Esophagus squamous epithelium (tissue), 5 donors: Measurements from ENCODE around the gene TBCK. TPM values are rescaled to one million over a fixed set of nuclear protein-coding genes. Genes with fewer than 3 reads are reported as not detected.

Source experiments
- DNase-seq: peaks from one replicate; lab custom pipeline; 2025; lab: John Stamatoyannopoulos, UW
- H3K27ac ChIP-seq, 4 donors: fragments of 200-600 bp; sonication (generic); one replicate each; pipeline ENCODE4 v1.5.1; 2016 to 2019; ENCODE audit warnings: mild to moderate bottlenecking in 1 of 4
- H3K27me3 ChIP-seq, 4 donors: fragments of 200-600 bp; sonication (generic); 1 replicate in 3 of 4; 2 replicates in 1 of 4; pipeline versions ENCODE4 v1.5.1 to v1.6.0; 2017 to 2021; ENCODE audit warnings: antibody characterized with exemption in 1 of 4
- H3K36me3 ChIP-seq, 3 donors: fragments of 200-600 bp; sonication (generic); one replicate each; pipeline ENCODE4 v1.5.1; 2016 to 2019
- H3K4me1 ChIP-seq, 3 donors: fragments of 200-600 bp; sonication (generic); one replicate each; pipeline ENCODE4 v1.5.1; 2017 to 2019
- H3K4me3 ChIP-seq, 4 donors: fragments of 200-600 bp; sonication (generic); 1 replicate in 3 of 4; 2 replicates in 1 of 4; pipeline ENCODE4 v1.5.1; 2016 to 2019; ENCODE audit warnings: mild to moderate bottlenecking in 2 of 4, moderate library complexity in 1 of 4
- H3K9me3 ChIP-seq, 3 donors: fragments of 200-600 bp; sonication (generic); one replicate each; pipeline ENCODE4 v1.5.1; 2016 to 2019
- POLR2A ChIP-seq, 4 donors: fragments of 450-650 bp; IDR thresholded peaks; one replicate each; pipeline ENCODE4 v1.6.1; 2017; ENCODE audit warnings: antibody characterized with exemption in 4 of 4, mild to moderate bottlenecking in 4 of 4, moderate library complexity in 3 of 4
- WGBS, 2 donors: methylation state at CpG; one replicate each; pipeline ENCODE4 v1.1.5; 2018; 5-methylcytosine and 5-hydroxymethylcytosine counted together
- intact Hi-C: fragments of 100-400 bp; cut with DNase I; formaldehyde crosslinking; loops from one replicate; pipeline ENCODE4 v1.15.0; 2022
- total RNA-seq, 4 donors: library from RNA; depleted of rRNA; stranded (reverse); fragments of >200 nt; gene quantifications; one replicate each; pipeline ENCODE4 v1.1.0, GENCODE V29; 2016
- TF ChIP-seq, protein P1 (sequence below), 6 experiments: fragments of 450-650 bp in 4 of 6; fragments of 200-600 bp in 2 of 6; sonication (generic) in 2 of 6; IDR thresholded peaks; one replicate each; pipeline ENCODE4 v1.5.1; 2016 to 2019; ENCODE audit warnings: antibody characterized with exemption in 6 of 6, mild to moderate bottlenecking in 4 of 6, moderate library complexity in 4 of 6
- donor health status: DM: yes; HTN: yes; CAD: no.

TBCK gene
- total RNA-seq, 4 donors from 2014 or later, result 14.2 to 29.8 (median 16.9) TPM

DNA sequence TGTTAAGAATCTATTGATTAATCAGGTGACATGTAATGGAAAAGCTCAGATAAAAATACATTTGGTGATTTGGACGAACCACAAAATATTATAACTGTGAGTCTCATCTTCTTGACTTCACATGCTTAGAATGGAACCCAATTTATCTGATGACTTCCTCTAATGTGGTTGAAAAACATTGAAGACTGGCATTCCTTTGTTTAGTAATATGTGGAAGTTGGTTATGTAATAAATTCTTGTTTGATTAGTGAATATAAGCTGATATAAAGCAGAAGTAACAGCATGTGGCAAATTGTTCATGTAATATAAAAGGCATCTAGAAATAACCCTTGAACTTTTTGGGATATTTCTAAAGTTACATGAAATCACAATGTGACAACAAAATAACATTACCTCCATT lies 42.9 kb upstream of the TBCK start:
- DNase-seq, result no peak
- Histone ChIP-seq H3K4me1 (no peaks in the 10 kb centered on the region), H3K9me3 (no peaks in the 10 kb centered on the region), H3K27ac (no peak overlapping the region), H3K27me3 (no peaks in the 10 kb centered on the region), H3K4me3 (no peak overlapping the region), H3K36me3 (no peaks in the 10 kb centered on the region)
- intact Hi-C loops, result no loop called here
- TF ChIP-seq, protein P1, sequence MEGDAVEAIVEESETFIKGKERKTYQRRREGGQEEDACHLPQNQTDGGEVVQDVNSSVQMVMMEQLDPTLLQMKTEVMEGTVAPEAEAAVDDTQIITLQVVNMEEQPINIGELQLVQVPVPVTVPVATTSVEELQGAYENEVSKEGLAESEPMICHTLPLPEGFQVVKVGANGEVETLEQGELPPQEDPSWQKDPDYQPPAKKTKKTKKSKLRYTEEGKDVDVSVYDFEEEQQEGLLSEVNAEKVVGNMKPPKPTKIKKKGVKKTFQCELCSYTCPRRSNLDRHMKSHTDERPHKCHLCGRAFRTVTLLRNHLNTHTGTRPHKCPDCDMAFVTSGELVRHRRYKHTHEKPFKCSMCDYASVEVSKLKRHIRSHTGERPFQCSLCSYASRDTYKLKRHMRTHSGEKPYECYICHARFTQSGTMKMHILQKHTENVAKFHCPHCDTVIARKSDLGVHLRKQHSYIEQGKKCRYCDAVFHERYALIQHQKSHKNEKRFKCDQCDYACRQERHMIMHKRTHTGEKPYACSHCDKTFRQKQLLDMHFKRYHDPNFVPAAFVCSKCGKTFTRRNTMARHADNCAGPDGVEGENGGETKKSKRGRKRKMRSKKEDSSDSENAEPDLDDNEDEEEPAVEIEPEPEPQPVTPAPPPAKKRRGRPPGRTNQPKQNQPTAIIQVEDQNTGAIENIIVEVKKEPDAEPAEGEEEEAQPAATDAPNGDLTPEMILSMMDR (IDR thresholded peaks at IDR 0.05), result no peak
- no peak for TF ChIP-seq POLR2A (IDR thresholded peaks at IDR 0.05)
- WGBS, 2 donors, result 64 to 73% methylated on average over 1 of the region's 1 CpG

DNA sequence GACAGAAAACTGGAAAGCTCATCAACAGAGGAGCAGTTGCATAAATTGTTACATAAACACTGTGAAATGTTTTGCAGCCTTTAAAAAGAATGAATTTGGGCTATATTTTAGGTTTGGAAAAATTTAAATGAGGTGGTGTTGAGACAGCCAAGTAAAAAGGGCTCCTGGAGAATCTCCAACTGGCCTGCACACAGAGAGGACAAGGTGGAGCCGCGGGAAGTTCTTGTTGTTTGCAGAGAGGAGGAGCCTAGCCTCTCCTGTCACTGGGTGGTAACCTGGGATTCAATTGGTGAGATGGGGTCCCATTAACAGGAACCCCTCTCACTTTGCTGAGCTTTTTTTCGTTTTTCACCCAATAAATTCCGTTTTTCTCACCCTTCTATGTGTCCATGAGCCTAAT lies 39.2 kb upstream of the TBCK start:
- Histone ChIP-seq H3K4me1 (no peaks in the 10 kb centered on the region), H3K27ac (no peak overlapping the region), H3K4me3 (no peak overlapping the region), H3K9me3 (no peaks in the 10 kb centered on the region), H3K27me3 (no peaks in the 10 kb centered on the region), H3K36me3 (peaks cover 0 to 32% (median 0%) of the 10 kb centered on the region in 3 donors)
- DNase-seq, result no peak
- intact Hi-C loops, result no loop called here
- 54 to 58% methylated on average over 4 of the region's 4 CpGs for WGBS, 2 donors
- no peak for TF ChIP-seq POLR2A (IDR thresholded peaks at IDR 0.05)
- TF ChIP-seq, protein P1 (IDR thresholded peaks at IDR 0.05), result no peak

DNA sequence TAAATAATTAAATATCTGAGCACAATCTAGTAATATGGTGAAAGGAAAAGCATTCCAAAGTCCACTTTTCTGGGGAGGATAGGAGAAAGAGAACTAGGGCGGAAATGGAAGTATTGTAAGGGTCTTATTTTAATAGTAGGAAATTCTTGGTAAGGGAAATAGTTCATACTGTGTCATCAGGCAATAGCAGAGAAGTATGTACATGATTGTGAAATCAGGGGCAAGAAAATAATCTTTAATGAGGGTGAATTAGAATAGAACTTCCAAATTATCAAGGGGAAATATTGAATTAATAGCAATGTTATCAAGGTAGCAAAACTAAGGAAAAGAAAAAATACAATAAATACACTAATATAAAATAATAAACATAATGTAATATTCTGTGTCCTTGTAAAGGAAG lies 37.8 kb upstream of the TBCK start:
- Histone ChIP-seq H3K27ac (no peak overlapping the region), H3K4me1 (no peaks in the 10 kb centered on the region), H3K9me3 (no peaks in the 10 kb centered on the region), H3K27me3 (no peaks in the 10 kb centered on the region), H3K36me3 (peaks cover 0 to 46% (median 0%) of the 10 kb centered on the region in 3 donors), H3K4me3 (no peak overlapping the region)
- WGBS, 2 donors, result 100% methylated on average over 1 of the region's 1 CpG
- intact Hi-C loops, result no loop called here
- DNase-seq, result no peak
- TF ChIP-seq POLR2A (IDR thresholded peaks at IDR 0.05), result no peak
- TF ChIP-seq, protein P1 (IDR thresholded peaks at IDR 0.05), result no peak

DNA sequence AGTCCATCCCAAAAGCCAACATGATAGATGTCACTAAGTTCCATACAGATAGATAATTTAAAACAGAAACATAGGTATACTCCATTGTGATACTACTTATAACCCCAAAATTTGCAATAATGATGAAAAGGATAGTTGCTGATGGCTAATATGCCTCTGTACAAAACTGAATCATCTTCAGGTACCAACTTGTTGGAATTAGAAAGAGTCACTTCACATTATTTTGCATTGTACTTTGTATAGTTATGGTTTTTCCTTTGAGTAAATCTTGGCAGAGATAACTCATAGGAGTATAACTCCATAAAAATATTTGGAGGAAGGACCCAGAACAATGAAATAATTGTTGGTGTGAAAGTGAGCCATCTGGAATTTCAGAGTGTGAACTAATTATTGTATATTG lies 35.0 kb upstream of the TBCK start:
- intact Hi-C loops, result no loop called here
- Histone ChIP-seq H3K4me1 (no peaks in the 10 kb centered on the region), H3K27ac (no peak overlapping the region), H3K4me3 (no peak overlapping the region), H3K9me3 (no peaks in the 10 kb centered on the region), H3K36me3 (peaks cover 0 to 74% (median 0%) of the 10 kb centered on the region in 3 donors), H3K27me3 (no peaks in the 10 kb centered on the region)
- TF ChIP-seq, protein P1 (IDR thresholded peaks at IDR 0.05), result no peak
- TF ChIP-seq POLR2A (IDR thresholded peaks at IDR 0.05), result no peak
- no peak for DNase-seq

DNA sequence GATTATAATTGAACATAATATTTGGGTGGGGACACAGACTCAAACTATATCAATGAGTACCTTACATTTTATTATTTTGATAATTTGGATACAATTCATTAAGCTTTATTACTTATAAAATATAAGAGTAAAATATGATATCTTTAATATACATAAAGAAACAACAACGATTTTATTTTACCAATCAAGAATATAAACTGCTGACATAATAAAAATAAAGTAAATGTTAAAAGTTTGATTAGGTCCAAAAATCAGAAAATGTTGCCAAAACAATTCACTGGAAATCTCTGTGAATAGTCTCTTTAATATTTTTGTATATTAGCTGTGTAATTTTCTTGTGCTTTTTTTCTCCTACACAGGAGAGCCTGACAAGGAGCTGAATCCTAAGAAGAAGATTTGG lies 31.2 kb upstream of the TBCK start:
- Histone ChIP-seq H3K4me1 (peaks cover 0 to 13% (median 5%) of the 10 kb centered on the region in 3 donors), H3K36me3 (peaks cover 0 to 84% (median 0%) of the 10 kb centered on the region in 3 donors), H3K27ac (no peak overlapping the region), H3K9me3 (no peaks in the 10 kb centered on the region), H3K27me3 (no peaks in the 10 kb centered on the region), H3K4me3 (no peak overlapping the region)
- no peak for TF ChIP-seq POLR2A (IDR thresholded peaks at IDR 0.05)
- TF ChIP-seq, protein P1 (IDR thresholded peaks at IDR 0.05), result no peak
- intact Hi-C loops, result no loop called here
- DNase-seq, result no peak
- WGBS, 2 donors, result 91 to 97% methylated on average over 1 of the region's 1 CpG
